Left lung (tissue), 10 donors: ENCODE measurements around the gene IREB2. TPM values are rescaled to one million over a fixed set of nuclear protein-coding genes. Genes with fewer than 3 reads are reported as not detected.

Source experiments
- ATAC-seq: fragments of 200-7000 bp; cut with Tn5 transposase; one replicate; pipeline ENCODE4 v1.9.1; 2020; ENCODE audit warnings: moderate library complexity
- DNase-seq, 4 donors: peaks; one replicate each; pipeline ENCODE4 v3.0.0-alpha.2; 2013 to 2020
- H3K27ac ChIP-seq, 2 donors: fragments of 200-600 bp; sonication (generic) in 1 of 2; one replicate each; pipeline versions ENCODE4 v1.5.0 to v1.8.0; 2020 to 2021
- H3K27me3 ChIP-seq, 2 donors: fragments of 200-600 bp; sonication (generic) in 1 of 2; one replicate each; pipeline versions ENCODE4 v1.5.0 to v1.8.0; 2020 to 2021
- H3K36me3 ChIP-seq, 2 donors: fragments of 200-600 bp; sonication (generic) in 1 of 2; one replicate each; pipeline versions ENCODE4 v1.5.0 to v1.8.0; 2020 to 2021
- H3K4me1 ChIP-seq, 2 donors: fragments of 200-600 bp; one replicate each; pipeline ENCODE4 v1.8.0; 2021
- H3K4me3 ChIP-seq, 2 donors: fragments of 200-600 bp; sonication (generic) in 1 of 2; one replicate each; pipeline versions ENCODE4 v1.5.0 to v1.8.0; 2020 to 2021; ENCODE audit warnings: mild to moderate bottlenecking in 1 of 2
- H3K9me3 ChIP-seq, 2 donors: fragments of 200-600 bp; sonication (generic) in 1 of 2; one replicate each; pipeline versions ENCODE4 v1.5.0 to v1.8.0; 2020 to 2021
- intact Hi-C, 2 donors: fragments of 100-400 bp; cut with DNase I; formaldehyde crosslinking; loops; one replicate each; pipeline versions ENCODE4 v1.11.2 to v1.14.2; 2022
- polyA plus RNA-seq, 6 donors: library from polyadenylated mRNA; unstranded; fragments of 120-200 nt; gene quantifications; one replicate each; pipeline ENCODE4 v1.2.1, GENCODE V29; 2013; ENCODE audit not compliant: insufficient read length in 6 of 6
- total RNA-seq, 2 donors: library from RNA; stranded (reverse); fragmentation: NEBNext Ultra II Directional; extraction: Animal tissue kit (Norgen Biotek cat#: 25700); gene quantifications; one replicate each; pipeline ENCODE4 v1.2.1, GENCODE V29; 2021
- TF ChIP-seq, protein P1 (sequence below), 2 donors: fragments of 200-600 bp; sonication (generic) in 1 of 2; IDR thresholded peaks; one replicate each; pipeline versions ENCODE4 v1.5.0 to v1.8.0; 2021; ENCODE audit warnings: antibody characterized with exemption in 2 of 2
- donor health status: DM: no; HTN: yes; CAD: no.
- donor health status: DM: no; HTN: no; CAD: no.

The IREB2 gene
- total and polyA plus RNA-seq, 8 donors: 42.3 to 81.8 (median 70.8) TPM

DNA sequence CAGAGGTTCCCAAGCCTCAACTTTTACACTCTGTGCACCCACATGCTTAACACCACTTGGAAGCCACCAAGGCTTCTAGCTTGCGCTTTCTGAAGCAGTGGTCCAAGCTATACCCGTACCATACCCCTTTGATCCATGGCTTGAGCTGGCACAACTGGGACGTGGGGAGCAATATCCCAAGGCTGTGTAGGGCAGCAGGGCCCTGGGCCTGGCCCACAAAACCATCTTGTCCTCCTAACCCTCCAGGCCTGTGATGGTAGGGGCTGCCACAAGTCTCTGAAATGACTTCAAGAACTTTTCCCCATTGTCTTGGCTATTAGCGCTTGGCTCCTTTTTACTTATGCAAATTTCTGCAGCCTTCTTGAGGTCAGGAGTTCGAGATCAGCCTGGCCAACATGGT, 86.2 kb downstream of the IREB2 start:
- H3K9me3 ChIP-seq: no peaks in the 10 kb centered on the region
- H3K27me3 ChIP-seq: no peaks in the 10 kb centered on the region
- intact Hi-C loops: no loop called here
- TF ChIP-seq, protein P1, sequence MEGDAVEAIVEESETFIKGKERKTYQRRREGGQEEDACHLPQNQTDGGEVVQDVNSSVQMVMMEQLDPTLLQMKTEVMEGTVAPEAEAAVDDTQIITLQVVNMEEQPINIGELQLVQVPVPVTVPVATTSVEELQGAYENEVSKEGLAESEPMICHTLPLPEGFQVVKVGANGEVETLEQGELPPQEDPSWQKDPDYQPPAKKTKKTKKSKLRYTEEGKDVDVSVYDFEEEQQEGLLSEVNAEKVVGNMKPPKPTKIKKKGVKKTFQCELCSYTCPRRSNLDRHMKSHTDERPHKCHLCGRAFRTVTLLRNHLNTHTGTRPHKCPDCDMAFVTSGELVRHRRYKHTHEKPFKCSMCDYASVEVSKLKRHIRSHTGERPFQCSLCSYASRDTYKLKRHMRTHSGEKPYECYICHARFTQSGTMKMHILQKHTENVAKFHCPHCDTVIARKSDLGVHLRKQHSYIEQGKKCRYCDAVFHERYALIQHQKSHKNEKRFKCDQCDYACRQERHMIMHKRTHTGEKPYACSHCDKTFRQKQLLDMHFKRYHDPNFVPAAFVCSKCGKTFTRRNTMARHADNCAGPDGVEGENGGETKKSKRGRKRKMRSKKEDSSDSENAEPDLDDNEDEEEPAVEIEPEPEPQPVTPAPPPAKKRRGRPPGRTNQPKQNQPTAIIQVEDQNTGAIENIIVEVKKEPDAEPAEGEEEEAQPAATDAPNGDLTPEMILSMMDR (IDR thresholded peaks at IDR 0.05): no peak
- no peak overlapping the region for H3K27ac ChIP-seq
- DNase-seq: no peak
- no peaks in the 10 kb centered on the region for H3K36me3 ChIP-seq
- no peak for ATAC-seq
- H3K4me3 ChIP-seq: no peak overlapping the region
- no peaks in the 10 kb centered on the region for H3K4me1 ChIP-seq

DNA sequence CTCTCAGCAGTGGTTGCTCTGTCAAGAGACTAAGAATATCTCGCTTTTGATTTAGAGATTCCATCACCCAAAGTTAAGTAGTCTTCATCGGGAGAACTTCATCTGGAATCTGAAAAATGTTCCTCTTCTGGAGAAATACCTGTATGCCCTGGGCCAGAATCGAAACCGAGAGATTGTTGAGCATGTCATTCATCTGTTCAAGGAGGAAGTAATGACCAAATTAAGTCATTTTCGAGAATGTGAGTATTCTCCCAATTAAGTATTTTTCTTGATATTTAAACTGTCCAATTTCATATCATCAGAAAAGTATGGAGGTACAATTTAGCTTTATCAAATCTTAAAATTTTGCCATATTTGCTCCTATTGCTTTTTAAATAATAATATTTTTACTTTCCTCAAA, 89.3 kb downstream of the IREB2 start:
- no peaks in the 10 kb centered on the region for H3K9me3 ChIP-seq
- TF ChIP-seq, protein P1 (IDR thresholded peaks at IDR 0.05): no peak
- H3K27ac ChIP-seq: no peak overlapping the region
- H3K27me3 ChIP-seq: no peaks in the 10 kb centered on the region
- no peaks in the 10 kb centered on the region for H3K36me3 ChIP-seq
- ATAC-seq (no peak), DNase-seq (no peak)
- H3K4me1 ChIP-seq: no peaks in the 10 kb centered on the region
- intact Hi-C loops: no loop called here
- H3K4me3 ChIP-seq: no peak overlapping the region

DNA sequence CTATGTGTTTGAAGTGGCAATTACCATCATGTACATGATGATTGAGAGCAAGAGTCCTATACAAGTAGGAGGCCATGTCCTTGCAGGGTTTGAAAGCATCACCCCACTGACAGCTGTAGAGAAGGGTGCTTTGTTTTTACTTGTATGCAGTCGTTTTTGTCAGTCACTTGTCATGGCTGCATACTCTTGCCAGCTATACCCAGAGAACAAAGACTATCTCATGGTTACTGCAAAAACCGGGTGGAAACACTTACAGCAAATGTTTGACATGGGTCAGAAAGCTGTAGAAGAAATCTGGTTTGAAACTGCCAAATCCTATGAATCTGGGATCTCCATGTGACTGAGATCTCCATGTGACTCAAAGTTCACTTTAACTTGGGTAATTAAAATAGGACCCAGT, 95.3 kb downstream of the IREB2 start:
- Histone ChIP-seq H3K27ac (no peak overlapping the region), H3K4me1 (no peaks in the 10 kb centered on the region), H3K9me3 (no peaks in the 10 kb centered on the region), H3K4me3 (no peak overlapping the region), H3K27me3 (no peaks in the 10 kb centered on the region), H3K36me3 (no peaks in the 10 kb centered on the region)
- ATAC-seq: no peak
- TF ChIP-seq, protein P1 (IDR thresholded peaks at IDR 0.05): no peak
- intact Hi-C loops: no loop called here
- no peak for DNase-seq

DNA sequence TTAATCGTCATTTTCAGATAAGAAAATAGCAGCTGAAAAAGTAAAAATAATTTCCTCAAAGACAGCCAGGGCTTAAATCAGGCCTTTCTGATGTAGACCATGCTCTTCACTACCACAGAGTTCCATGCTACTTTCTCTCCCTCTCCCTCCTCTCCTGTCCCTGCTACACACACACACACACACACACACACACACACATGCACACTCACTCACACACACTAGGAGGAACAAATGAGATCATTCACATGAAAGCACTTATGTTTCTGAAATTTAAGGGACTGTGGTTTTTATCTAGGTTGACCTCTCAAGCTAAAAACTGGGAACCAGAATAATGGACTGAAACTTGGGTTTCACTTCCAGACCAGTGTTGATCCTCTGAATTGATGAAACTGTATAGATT, 98.1 kb downstream of the IREB2 start:
- H3K9me3 ChIP-seq: no peaks in the 10 kb centered on the region
- TF ChIP-seq, protein P1 (IDR thresholded peaks at IDR 0.05): no peak
- H3K4me1 ChIP-seq: peaks cover 0 to 8% of the 10 kb centered on the region in 2 donors
- intact Hi-C loops: no loop called here
- H3K27ac ChIP-seq: no peak overlapping the region
- H3K36me3 ChIP-seq: no peaks in the 10 kb centered on the region
- DNase-seq: no peak
- H3K27me3 ChIP-seq: no peaks in the 10 kb centered on the region
- no peak for ATAC-seq
- no peak overlapping the region for H3K4me3 ChIP-seq

DNA sequence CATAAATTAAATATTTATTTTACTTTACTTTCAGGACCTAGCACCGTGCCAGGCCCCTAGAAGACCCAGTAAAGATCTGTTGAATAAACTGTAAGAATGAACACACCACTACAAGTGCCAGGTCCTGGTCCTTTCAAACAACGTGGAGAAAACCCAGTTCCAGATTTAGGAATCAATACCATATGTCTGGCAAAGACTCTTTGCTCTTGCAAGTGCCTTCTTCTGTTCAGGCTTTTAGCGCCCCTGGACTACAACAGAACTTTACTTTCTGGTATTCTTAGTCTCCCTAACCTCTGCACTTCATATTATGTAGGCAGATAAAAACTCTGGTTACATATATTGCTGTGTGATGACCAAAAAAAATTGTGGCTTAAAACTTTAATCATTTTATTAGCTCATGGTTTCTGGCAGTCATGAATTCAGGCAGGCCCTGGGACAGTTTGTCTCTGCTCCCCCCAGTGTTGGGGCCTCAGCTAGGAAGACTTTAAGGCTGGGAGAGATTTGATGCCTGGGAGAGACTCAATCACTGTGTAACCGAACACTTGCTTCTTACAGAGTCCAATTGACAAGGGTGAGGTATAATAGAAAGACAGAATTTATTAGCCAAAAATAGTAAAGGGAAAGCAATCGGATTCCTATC, 99.4 kb downstream of the IREB2 start:
- TF ChIP-seq, protein P1 (IDR thresholded peaks at IDR 0.05): no peak
- Histone ChIP-seq H3K9me3 (no peaks in the 10 kb centered on the region), H3K4me1 (peaks cover 5 to 21% of the 10 kb centered on the region in 2 donors), H3K27ac (no peak overlapping the region), H3K27me3 (no peaks in the 10 kb centered on the region), H3K4me3 (no peak overlapping the region), H3K36me3 (peaks cover 0 to 5% of the 10 kb centered on the region in 2 donors)
- ATAC-seq: no peak
- intact Hi-C loops: no loop called here
- no peak for DNase-seq
